Neuronal stem cell (in vitro differentiated cells): ENCODE data around the gene COPS4.
"Not testable (repeated sequence)": the region's sequence is repeated elsewhere in the genome, so short reads cannot be mapped to it uniquely, and the experiment has no call there.

Experiments
- DNase-seq: peaks from one replicate; pipeline ENCODE4 v3.0.0-alpha.2; 2013; ENCODE audit warnings: low spot score
- H2AFZ ChIP-seq: one replicate; pipeline ENCODE4 v1.6.1; 2013; ENCODE audit warnings: mild to moderate bottlenecking, low read length, inconsistent platforms
- H2AK5ac ChIP-seq: 2 replicates; pipeline ENCODE4 v1.6.1; 2013; ENCODE audit warnings: low read depth, mild to moderate bottlenecking, inconsistent platforms, low read length, moderate library complexity, mixed read lengths
- H2BK120ac ChIP-seq: 2 replicates; pipeline ENCODE4 v1.6.1; 2013; ENCODE audit warnings: low read depth, mild to moderate bottlenecking, inconsistent platforms, low read length, moderate library complexity, mixed read lengths
- H2BK12ac ChIP-seq: one replicate; pipeline ENCODE4 v1.6.1; 2013; ENCODE audit warnings: low read length, inconsistent platforms
- H2BK15ac ChIP-seq: 2 replicates; pipeline ENCODE4 v1.6.1; 2013; ENCODE audit warnings: mild to moderate bottlenecking, low read length, inconsistent platforms, mixed read lengths
- H2BK5ac ChIP-seq: one replicate; pipeline ENCODE4 v1.6.1; 2013; ENCODE audit warnings: inconsistent platforms, mild to moderate bottlenecking, low read length, moderate library complexity
- H3K14ac ChIP-seq: one replicate; pipeline ENCODE4 v1.6.1; 2013; ENCODE audit warnings: low read length, inconsistent platforms
- H3K18ac ChIP-seq: 2 replicates; pipeline ENCODE4 v1.6.1; 2013; ENCODE audit warnings: low read length, inconsistent platforms
- H3K23ac ChIP-seq: 2 replicates; pipeline ENCODE4 v1.6.1; 2013; ENCODE audit warnings: low read depth, mild to moderate bottlenecking, mixed read lengths, low read length, inconsistent platforms; ENCODE audit not compliant: poor library complexity
- H3K27ac ChIP-seq: replicated peaks from 3 replicates; pipeline ENCODE4 v1.5.1; 2013; ENCODE audit warnings: low read length, inconsistent platforms
- H3K27me3 ChIP-seq, 3 experiments: 2 replicates each; pipeline ENCODE4 v1.6.1; 2013; ENCODE audit warnings: low read length in 3 of 3, mild to moderate bottlenecking in 2 of 3, inconsistent platforms in 1 of 3, low read depth in 1 of 3, mixed read lengths in 1 of 3, moderate library complexity in 1 of 3; ENCODE audit not compliant: control insufficient read depth in 3 of 3, insufficient read depth in 3 of 3
- H3K36me3 ChIP-seq, 2 donors: replicated peaks in 1 of 2; 2 replicates each; pipeline ENCODE4 v1.6.1; 2013; ENCODE audit warnings: low read length in 2 of 2; ENCODE audit not compliant: control insufficient read depth in 2 of 2, insufficient read depth in 2 of 2
- H3K4ac ChIP-seq: 2 replicates; pipeline ENCODE4 v1.6.1; 2013; ENCODE audit warnings: inconsistent platforms, mild to moderate bottlenecking, low read length, moderate library complexity
- H3K4me1 ChIP-seq, 2 donors: 1 replicate in 1 of 2; 2 replicates in 1 of 2; pipeline ENCODE4 v1.6.1; 2013; ENCODE audit warnings: low read length in 2 of 2, low read depth in 1 of 2; ENCODE audit not compliant: control insufficient read depth in 2 of 2, insufficient read depth in 1 of 2
- H3K4me2 ChIP-seq: one replicate; pipeline ENCODE4 v1.6.1; 2013; ENCODE audit warnings: mild to moderate bottlenecking, low read length, inconsistent platforms; ENCODE audit not compliant: insufficient read depth, poor library complexity, severe bottlenecking
- H3K4me3 ChIP-seq, 2 donors: 2 replicates each; pipeline ENCODE4 v1.5.1; 2013; ENCODE audit warnings: low read length in 2 of 2, mild to moderate bottlenecking in 2 of 2, inconsistent platforms in 1 of 2, moderate library complexity in 1 of 2
- H3K79me1 ChIP-seq: one replicate; pipeline ENCODE4 v1.6.1; 2013; ENCODE audit warnings: low read depth, mild to moderate bottlenecking, inconsistent platforms, low read length, moderate library complexity
- H3K9ac ChIP-seq: one replicate; pipeline ENCODE4 v1.6.1; 2013; ENCODE audit warnings: mild to moderate bottlenecking, low read depth, low read length, inconsistent platforms; ENCODE audit not compliant: poor library complexity
- H3K9me3 ChIP-seq, 2 donors: replicated peaks in 1 of 2; 2 replicates each; pipeline versions ENCODE3 to v1.6.1; 2013; ENCODE audit warnings: low read length in 2 of 2, mild to moderate bottlenecking in 2 of 2, inconsistent platforms in 1 of 2, low read depth in 1 of 2, mixed read lengths in 1 of 2, moderate library complexity in 1 of 2; ENCODE audit not compliant: control insufficient read depth in 2 of 2, insufficient read depth in 1 of 2
- H4K8ac ChIP-seq: one replicate; pipeline ENCODE4 v1.6.1; 2013; ENCODE audit warnings: low read depth, mild to moderate bottlenecking, inconsistent platforms, low read length, moderate library complexity
- H4K91ac ChIP-seq: one replicate; pipeline ENCODE4 v1.6.1; 2013; ENCODE audit warnings: low read length, low read depth, mild to moderate bottlenecking, inconsistent platforms; ENCODE audit not compliant: poor library complexity
- WGBS, 2 donors: extraction: QIAGEN DNeasy Blood & Tissue Kit; methylation state at CpG; one replicate each; pipeline ENCODE4 v1.1.7; 2013; ENCODE audit warnings: missing lambda C conversion rate in 2 of 2, mixed read lengths in 1 of 2; ENCODE audit not compliant: insufficient read length in 2 of 2, insufficient replicate concordance in 1 of 2; ENCODE audit errors: extremely low coverage in 2 of 2; 5-methylcytosine and 5-hydroxymethylcytosine counted together

Gene COPS4

DNA sequence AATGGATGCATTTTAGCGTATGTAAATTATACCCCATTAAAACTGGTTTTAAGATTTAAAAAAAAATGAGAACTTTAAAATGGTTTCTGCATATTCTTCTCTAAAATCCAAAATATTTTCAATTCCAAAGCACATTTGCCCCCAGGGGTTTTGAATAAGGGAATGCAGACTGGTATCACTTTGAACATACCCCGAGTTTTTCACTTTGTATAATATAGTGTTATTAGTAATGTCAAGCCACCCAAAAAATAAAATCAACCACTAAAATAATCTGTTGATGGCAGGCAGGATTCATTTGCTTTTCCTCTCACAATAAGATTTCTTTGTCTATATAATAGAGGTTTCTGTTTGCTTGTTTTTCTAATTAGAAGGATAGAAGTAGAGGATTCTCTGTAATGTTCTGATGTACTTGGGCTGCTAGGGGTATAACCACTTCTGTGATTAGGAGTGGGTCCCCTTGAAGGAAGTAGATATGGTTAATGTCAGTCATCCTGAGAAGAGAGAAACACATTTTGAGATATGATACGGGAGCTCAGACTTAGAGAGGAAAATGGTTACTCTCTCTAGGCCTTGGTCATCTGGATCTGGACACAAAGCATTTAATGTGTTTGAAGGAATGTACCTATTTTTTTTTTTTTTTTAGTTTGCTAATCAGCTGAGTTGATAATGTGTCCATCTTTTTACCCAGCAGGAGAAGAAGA is 15.0 kb upstream of the COPS4 start:
- no peak for DNase-seq
- Histone ChIP-seq H3K4me3 (no peak overlapping the region), H2BK12ac (no peak overlapping the region)

DNA sequence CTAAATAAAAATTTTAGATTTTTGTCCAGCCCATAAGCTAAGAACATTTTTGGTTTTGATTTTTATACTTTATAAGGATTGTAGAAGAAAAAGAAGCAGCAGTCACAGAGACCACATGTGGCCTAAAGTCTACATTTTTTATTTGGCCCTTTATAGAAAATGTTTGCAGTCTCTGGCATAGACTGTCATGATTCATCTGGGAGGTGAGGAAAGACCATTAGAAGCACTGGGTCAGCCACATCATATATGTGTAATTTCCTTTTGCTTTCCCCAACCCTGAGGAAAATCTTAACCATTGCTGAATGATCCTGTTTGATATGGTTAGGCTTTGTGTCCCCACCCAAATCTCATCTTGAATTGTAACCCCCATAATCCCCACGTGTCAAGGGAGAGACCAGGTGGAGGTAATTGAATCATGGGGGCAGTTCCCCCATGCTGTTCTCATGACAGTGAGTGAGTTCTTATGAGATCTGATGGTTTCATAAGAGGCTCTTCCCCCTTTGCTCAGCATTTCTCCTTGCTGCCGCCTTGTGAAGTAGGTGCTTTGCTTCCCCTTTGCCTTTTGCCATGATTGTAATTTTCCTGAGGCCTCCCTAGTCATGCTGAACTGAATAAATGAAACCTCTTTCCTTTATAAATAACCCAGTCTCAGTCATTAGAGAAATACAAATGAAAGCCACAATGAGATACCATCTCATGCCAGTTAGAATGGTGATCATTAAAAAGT is 12.1 kb upstream of the COPS4 start:
- Histone ChIP-seq H3K9ac (no peak overlapping the region), H3K14ac (no peak overlapping the region), H3K36me3 (no peaks in the 10 kb centered on the region), H2AFZ (no peak overlapping the region), H2BK12ac (no peak overlapping the region), H3K27ac (no peak overlapping the region), H3K4me3 (no peak overlapping the region), H3K9me3 (peaks cover 1 to 6% of the 10 kb centered on the region in 2 donors), H2BK5ac (no peak overlapping the region), H2AK5ac (no peak overlapping the region), H3K27me3 (peaks cover 0 to 3% (median 0%) of the 10 kb centered on the region in 3 experiments), H3K4me1 (no peaks in the 10 kb centered on the region), H3K79me1 (no peaks in the 10 kb centered on the region), H3K4ac (no peak overlapping the region), H4K8ac (no peak overlapping the region), H4K91ac (no peak overlapping the region), H2BK120ac (no peak overlapping the region), H3K18ac (no peak overlapping the region), H3K23ac (no peak overlapping the region), H3K4me2 (no peak overlapping the region), H2BK15ac (no peak overlapping the region)
- no peak for DNase-seq
- WGBS, 2 donors, result no CpG with 5 or more reads among the region's 2 CpGs

More for the DNA sequence above, 15.0 kb upstream of the COPS4 start:
- no peak overlapping the region for H3K4me2 ChIP-seq
- H2AK5ac ChIP-seq, result no peak overlapping the region
- H3K36me3 ChIP-seq, result no peaks in the 10 kb centered on the region
- H4K91ac ChIP-seq, result no peak overlapping the region
- H3K18ac ChIP-seq, result no peak overlapping the region
- no peak overlapping the region for H4K8ac ChIP-seq
- no peak overlapping the region for H3K23ac ChIP-seq
- H3K4ac ChIP-seq, result no peak overlapping the region
- H3K79me1 ChIP-seq, result no peaks in the 10 kb centered on the region
- H2BK5ac ChIP-seq, result no peak overlapping the region
- H2AFZ ChIP-seq, result no peak overlapping the region
- WGBS, 2 donors, result no CpG with 5 or more reads among the region's 3 CpGs
- no peak overlapping the region for H3K9ac ChIP-seq
- H3K9me3 ChIP-seq, result peaks cover 1 to 4% of the 10 kb centered on the region in 2 donors
- no peaks in the 10 kb centered on the region for H3K4me1 ChIP-seq
- H3K27me3 ChIP-seq, result peaks cover 0 to 3% (median 0%) of the 10 kb centered on the region in 3 experiments
- no peak overlapping the region for H3K14ac ChIP-seq
- H2BK120ac ChIP-seq, result no peak overlapping the region
- no peak overlapping the region for H2BK15ac ChIP-seq
- no peak overlapping the region for H3K27ac ChIP-seq

GRCh38 chr4:83023599-83023998 is 11.4 kb upstream of the COPS4 start:
- H3K9ac ChIP-seq, H3K9me3 ChIP-seq, H4K8ac ChIP-seq, H3K27me3 ChIP-seq, H4K91ac ChIP-seq, H3K27ac ChIP-seq, H3K14ac ChIP-seq, H3K4ac ChIP-seq, H2AFZ ChIP-seq, H3K79me1 ChIP-seq, H3K4me3 ChIP-seq, H3K18ac ChIP-seq, H2BK120ac ChIP-seq, H3K4me2 ChIP-seq, H2BK5ac ChIP-seq, H3K23ac ChIP-seq, H3K4me1 ChIP-seq, H2BK12ac ChIP-seq, H3K36me3 ChIP-seq, DNase-seq, H2BK15ac ChIP-seq, H2AK5ac ChIP-seq: not testable (repeated sequence)
- no CpG with 5 or more reads among the region's 1 CpG for WGBS, 2 donors

- WGBS, 2 donors, result no CpG with 5 or more reads among the region's 2 CpGs
- H3K4me3 ChIP-seq, result no peak overlapping the region
Measured at GRCh38 chr4:83024233-83024632, 10.8 kb upstream of the COPS4 start.

More at GRCh38 chr4:83024233-83024632, 10.8 kb upstream of the COPS4 start:
- Histone ChIP-seq H2BK120ac (no peak overlapping the region), H3K27me3 (peaks cover 0 to 3% (median 0%) of the 10 kb centered on the region in 3 experiments), H3K14ac (no peak overlapping the region), H3K27ac (no peak overlapping the region), H2BK5ac (no peak overlapping the region), H3K36me3 (no peaks in the 10 kb centered on the region), H3K79me1 (no peaks in the 10 kb centered on the region), H3K9ac (no peak overlapping the region), H3K4me2 (no peak overlapping the region), H3K4me1 (no peaks in the 10 kb centered on the region), H4K91ac (no peak overlapping the region), H4K8ac (no peak overlapping the region), H2BK12ac (no peak overlapping the region), H3K18ac (no peak overlapping the region), H3K4ac (no peak overlapping the region), H2AK5ac (no peak overlapping the region), H3K23ac (no peak overlapping the region), H3K9me3 (peaks cover 1 to 6% of the 10 kb centered on the region in 2 donors), H2BK15ac (no peak overlapping the region), H2AFZ (no peak overlapping the region)
- DNase-seq, result no peak
